Measurements from ENCODE around the gene USP53. TPM values are rescaled to one million over a fixed set of nuclear protein-coding genes. Genes with fewer than 3 reads are reported as not detected.
"Not testable (repeated sequence)": the region's sequence is repeated elsewhere in the genome, so short reads cannot be mapped to it uniquely, and the experiment has no call there.

The USP53 gene
- total RNA-seq, 1 donor from 2014 or later = 34.7 TPM

- DNase-seq; intact Hi-C loops (cut with DNase I); ATAC-seq (ENCODE audit: poor library complexity): not testable (repeated sequence)
Measured at GRCh38 chr4:119255223-119255622, 42.7 kb downstream of the USP53 start.

DNA sequence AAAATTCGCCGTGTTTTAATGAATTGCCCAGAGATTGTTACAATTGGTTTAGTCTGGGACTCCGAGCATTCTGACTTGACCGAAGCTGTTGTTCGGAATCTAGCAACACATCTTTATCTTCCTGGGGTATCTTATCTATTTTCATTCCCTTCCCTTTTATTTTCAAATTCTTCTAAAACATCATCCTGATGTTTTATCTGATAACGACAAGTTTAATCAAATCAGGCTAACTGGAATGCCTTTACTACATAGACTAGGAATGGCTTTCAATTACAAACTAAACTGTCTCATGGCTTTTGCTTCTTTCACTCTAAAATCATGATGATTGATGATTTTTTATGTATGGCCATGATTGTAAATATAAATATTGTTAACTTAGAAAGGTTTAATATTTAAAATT, 48.0 kb downstream of the USP53 start:
- DNase-seq (no peak), ATAC-seq (ENCODE audit: poor library complexity) (no peak)
- intact Hi-C loops (cut with DNase I) = no loop called here

- ATAC-seq (ENCODE audit: poor library complexity) = no peak
Measured at GRCh38 chr4:119261986-119262385, 49.5 kb downstream of the USP53 start.

GRCh38 chr4:119264743-119265142, 52.2 kb downstream of the USP53 start:
- no peak for ATAC-seq (ENCODE audit: poor library complexity)
- intact Hi-C loops (cut with DNase I) = no loop called here
- DNase-seq = no peak

More at GRCh38 chr4:119261986-119262385, 49.5 kb downstream of the USP53 start:
- intact Hi-C loops (cut with DNase I) = no loop called here
- no peak for DNase-seq

DNA sequence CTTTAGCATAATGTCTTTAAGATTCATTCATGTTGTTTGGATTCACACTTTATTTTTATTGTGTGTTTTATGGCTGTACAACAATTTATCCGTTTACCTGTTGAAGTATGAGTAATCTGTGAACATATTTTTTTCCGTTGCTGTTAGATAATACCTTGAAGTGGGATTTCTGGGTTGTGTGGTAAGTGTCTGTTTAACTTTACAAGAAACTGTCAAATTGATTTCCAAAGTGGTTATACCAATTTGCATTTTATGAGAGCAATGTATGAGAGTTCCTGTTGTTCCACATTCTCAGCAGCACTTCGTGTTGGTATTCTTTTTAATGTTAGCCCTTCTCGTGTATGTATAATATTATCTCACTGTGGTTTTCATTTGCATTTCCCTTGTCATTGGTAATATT, 53.6 kb downstream of the USP53 start:
- intact Hi-C loops (cut with DNase I) = no loop called here
- DNase-seq (no peak), ATAC-seq (ENCODE audit: poor library complexity) (no peak)

- intact Hi-C loops (cut with DNase I) = no loop called here
- DNase-seq (no peak), ATAC-seq (ENCODE audit: poor library complexity) (no peak)
Measured at GRCh38 chr4:119268466-119268865, 56.0 kb downstream of the USP53 start.

DNA sequence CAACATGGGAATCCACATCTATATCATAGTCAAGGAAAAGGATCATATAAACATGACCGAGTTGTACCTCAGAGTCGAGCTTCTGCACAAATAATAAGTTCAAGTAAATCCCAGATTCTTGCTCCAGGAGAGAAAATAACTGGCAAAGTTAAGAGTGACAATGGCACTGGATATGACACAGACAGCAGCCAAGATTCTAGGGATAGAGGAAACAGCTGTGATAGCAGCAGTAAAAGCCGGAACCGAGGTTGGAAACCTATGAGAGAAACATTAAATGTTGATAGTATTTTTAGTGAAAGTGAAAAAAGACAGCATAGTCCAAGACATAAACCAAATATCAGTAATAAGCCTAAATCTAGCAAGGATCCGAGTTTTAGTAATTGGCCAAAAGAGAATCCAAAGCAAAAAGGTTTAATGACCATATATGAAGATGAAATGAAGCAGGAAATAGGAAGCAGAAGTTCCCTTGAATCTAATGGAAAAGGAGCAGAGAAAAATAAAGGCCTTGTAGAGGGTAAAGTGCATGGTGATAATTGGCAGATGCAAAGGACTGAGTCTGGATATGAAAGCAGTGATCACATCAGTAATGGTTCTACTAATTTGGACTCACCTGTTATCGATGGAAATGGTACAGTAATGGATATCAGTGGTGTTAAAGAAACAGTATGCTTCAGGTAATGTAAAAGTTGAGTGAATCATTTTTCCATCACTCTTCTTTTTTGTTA, 59.0 kb downstream of the USP53 start:
- no peak for DNase-seq
- no peak for ATAC-seq (ENCODE audit: poor library complexity)
- intact Hi-C loops (cut with DNase I) = no loop called here

GRCh38 chr4:119279541-119279940, 67.0 kb downstream of the USP53 start:
- intact Hi-C loops (cut with DNase I); DNase-seq: not testable (repeated sequence)

DNA sequence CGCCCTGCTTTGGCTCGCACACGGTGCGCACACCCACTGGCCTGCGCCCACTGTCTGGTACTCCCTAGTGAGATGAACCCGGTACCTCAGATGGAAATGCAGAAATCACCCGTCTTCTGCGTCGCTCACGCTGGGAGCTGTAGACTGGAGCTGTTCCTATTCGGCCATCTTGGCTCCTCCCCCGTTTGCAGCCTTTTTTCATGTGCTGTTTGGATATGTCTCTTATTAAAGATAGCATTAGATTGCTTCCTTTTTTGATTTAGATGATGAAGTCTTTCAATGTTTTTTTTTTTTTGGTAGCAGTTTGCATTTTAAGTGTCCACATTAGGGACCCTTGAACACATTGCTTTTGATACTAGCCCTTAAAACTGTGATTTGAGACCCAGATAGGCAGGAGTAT, 67.4 kb downstream of the USP53 start:
- intact Hi-C loops (cut with DNase I); ATAC-seq (ENCODE audit: poor library complexity); DNase-seq: not testable (repeated sequence)

More at GRCh38 chr4:119279541-119279940, 67.0 kb downstream of the USP53 start:
- ATAC-seq (ENCODE audit: poor library complexity) = not testable (repeated sequence)

DNA sequence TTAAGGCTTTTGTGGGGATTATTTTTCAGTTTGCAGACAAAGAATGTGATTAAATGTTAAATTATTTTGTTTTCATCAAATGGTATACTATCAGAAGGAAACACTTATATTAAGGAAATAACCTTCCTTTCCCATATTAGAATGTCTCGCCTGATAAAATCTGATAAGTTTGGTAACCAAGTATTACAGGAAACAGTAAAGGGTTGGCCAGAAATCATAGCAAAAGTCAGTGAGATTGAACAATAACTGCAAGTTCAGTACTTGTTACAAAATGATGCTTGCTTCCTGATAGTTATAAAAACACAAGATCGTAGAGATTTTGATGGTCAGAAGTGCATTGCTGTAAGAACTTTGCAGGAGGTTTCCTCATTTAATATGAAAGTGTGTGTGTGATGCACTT, 68.9 kb downstream of the USP53 start:
- intact Hi-C loops (cut with DNase I) = no loop called here
- ATAC-seq (ENCODE audit: poor library complexity) = no peak

DNA sequence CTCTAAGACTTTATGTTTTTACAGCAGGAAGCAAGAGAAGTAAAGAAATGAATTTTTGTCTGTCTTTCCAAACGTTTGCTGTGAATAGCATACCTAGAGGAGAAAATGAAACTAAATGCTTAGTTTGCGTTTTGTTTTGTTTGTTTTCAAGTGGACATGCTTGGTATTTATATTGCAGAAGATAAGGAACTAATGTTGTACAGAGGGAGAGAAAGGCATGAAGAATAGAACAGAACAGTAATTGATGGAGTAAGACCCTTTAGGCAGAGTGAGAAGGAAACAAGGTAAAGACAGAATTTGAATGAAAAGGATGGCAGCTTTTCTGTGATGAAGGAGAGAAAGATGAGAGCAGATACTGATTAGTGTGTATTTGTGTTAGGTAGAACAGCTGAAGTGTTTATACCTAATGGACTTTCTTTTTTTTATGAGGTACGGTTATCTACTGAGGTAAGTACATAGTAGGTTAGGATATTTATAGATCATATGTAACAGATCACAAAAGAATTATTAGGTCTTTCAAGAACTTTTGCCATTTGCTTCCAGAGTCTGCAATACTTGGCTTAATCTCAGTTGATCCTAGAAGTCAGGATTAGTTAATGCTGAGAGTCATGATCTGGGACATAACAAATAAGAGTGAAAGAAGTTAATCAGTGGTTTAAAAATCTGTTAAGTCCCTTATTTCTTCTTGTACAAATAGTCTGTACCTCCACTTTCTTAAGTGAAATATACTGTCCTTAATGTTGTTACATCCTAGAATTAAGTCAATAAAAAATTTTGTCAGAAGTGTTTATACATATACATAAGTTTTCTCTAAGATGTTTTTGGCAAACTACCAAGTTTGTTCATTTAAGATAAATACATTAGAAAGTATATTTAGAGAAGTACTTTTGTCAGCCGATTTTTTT, 72.6 kb downstream of the USP53 start:
- intact Hi-C loops (cut with DNase I) = loop anchor here (5.0 kb wide), 2 partner anchors 243 to 303 kb away; no protein-coding TSS in a partner anchor
- no peak for DNase-seq
- peak; percentile 33 for ATAC-seq (ENCODE audit: poor library complexity)

More for the DNA sequence above, 68.9 kb downstream of the USP53 start:
- no peak for DNase-seq

DNA sequence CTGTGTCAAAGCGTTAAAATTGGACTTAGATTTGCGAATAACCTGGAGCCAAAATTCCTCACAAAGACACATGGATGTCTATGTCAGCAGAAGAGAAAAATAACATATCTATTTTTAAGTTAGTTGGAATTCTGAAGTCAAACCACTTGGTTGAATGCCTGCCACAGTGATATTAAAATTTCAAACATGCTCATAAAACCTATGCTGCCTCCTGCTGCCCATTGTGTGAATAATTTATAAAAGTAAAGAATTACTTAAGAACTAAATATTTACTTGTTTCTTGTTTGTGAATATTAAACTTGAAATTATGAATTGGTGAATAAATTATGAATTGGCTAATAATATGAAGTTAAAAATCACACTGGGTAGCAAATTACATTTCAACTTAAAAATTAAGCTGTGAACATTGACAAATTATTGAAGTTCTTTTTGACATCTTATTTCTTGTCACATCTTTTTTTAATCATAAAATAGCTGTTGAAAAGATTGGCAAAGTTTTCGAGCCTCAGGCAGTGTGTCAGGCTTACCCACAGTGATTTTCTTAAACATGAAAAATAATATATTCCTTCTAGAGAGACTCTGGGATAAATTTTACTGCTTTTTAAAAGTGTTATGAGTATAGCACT, 74.0 kb downstream of the USP53 start:
- DNase-seq (no peak), ATAC-seq (ENCODE audit: poor library complexity) (peak; percentile 77)
- intact Hi-C loops (cut with DNase I) = loop anchor here (5.0 kb wide), 2 partner anchors 244 to 304 kb away; no protein-coding TSS in a partner anchor

DNA sequence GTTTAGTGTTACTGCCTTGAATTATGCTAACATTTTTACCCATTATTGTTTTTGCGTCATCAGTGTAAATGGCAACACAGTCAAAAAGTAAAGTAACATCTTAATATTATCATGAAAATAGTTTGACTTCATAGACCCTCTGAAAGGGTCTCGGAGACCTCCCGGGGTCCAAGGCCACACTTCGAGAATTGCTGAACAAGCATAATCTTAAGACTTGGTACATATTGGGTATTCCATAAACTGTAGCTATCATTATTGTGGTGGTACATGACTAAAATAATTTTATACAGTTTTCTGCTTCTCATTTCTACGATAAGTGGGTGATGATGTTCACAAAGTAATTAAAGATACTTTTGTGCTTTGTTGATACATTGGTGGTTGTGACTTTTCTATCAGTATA, 76.8 kb downstream of the USP53 start:
- DNase-seq (no peak), ATAC-seq (ENCODE audit: poor library complexity) (no peak)
- intact Hi-C loops (cut with DNase I) = loop anchor here (5.0 kb wide), 2 partner anchors 247 to 307 kb away; no protein-coding TSS in a partner anchor

DNA sequence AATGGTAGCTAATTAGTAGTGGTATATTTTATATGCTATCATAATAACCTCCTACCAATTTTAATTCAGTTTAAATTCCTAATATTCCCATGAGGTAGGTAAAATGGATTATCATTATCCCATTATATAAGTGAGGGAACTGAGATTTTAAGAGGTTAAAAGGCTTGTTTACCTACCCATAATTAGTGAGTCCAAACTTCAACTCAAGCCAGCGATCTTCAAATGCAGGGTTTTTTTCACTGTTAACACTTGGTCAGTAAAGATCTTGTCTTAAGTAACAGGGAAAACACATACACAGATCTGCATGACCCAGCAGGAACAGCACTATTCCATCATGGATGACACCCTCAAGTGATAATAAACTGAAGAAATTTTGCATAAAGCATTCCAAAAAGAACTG, 78.1 kb downstream of the USP53 start:
- intact Hi-C loops (cut with DNase I) = no loop called here
- ATAC-seq (ENCODE audit: poor library complexity) (no peak), DNase-seq (no peak)

GRCh38 chr4:119296356-119296755, 83.8 kb downstream of the USP53 start:
- ATAC-seq (ENCODE audit: poor library complexity) = no peak
- intact Hi-C loops (cut with DNase I) = no loop called here
- no peak for DNase-seq

DNA sequence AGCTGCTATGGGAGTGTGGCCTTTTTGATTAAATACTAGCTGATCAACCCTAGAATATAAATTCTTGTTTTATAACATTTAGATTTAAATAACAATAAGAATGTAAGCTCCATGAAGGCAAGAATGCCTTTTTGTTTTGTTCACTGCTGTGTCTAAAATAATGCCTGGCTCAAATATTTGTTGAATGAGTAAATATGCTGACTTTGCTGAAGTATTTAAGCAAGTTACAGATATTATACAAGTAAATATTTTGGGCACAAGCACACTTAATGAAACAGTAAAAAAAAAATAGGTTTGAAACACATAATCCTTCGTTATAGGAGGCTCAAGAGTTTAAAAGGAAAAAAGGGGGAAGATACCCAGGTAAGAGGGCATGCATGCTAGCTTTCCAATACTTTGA, 85.3 kb downstream of the USP53 start:
- intact Hi-C loops (cut with DNase I) = no loop called here
- DNase-seq = no peak
- no peak for ATAC-seq (ENCODE audit: poor library complexity)

- ATAC-seq (ENCODE audit: poor library complexity) (peak; percentile 12), DNase-seq (no peak)
- intact Hi-C loops (cut with DNase I) = no loop called here
Measured at GRCh38 chr4:119299260-119299671, 86.8 kb downstream of the USP53 start.

DNA sequence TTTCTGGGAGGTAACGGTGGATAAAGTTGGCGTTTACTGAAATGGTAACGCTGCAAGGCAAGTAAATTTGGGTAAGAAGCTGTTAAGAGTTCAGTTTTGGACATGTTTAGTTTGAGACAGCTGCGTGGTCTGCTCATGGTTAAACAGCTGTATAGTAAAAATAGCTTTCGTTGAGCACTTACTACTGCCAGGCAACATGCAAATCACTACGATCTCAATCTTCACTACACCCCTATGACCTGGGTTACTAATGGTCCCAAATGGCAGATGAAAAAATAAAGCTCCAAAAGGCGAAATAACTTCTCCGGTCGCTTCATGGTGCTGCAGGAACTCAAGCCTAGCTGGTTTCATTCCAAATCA, 87.2 kb downstream of the USP53 start:
- intact Hi-C loops (cut with DNase I) = loop anchor here (10.0 kb wide), 1 partner anchor 325 kb away; the partner anchor contains the start of gene PDE5A
- peak; percentile 24 for ATAC-seq (ENCODE audit: poor library complexity)
- no peak for DNase-seq
